ENCODE results near the gene DCP2. TPM values are rescaled to one million over a fixed set of nuclear protein-coding genes. Genes with fewer than 3 reads are reported as not detected.

The DCP2 gene
- total RNA-seq (2014; rRNA removed; shearing (Covaris generic)), result 36.6 TPM in 2 replicates

DNA sequence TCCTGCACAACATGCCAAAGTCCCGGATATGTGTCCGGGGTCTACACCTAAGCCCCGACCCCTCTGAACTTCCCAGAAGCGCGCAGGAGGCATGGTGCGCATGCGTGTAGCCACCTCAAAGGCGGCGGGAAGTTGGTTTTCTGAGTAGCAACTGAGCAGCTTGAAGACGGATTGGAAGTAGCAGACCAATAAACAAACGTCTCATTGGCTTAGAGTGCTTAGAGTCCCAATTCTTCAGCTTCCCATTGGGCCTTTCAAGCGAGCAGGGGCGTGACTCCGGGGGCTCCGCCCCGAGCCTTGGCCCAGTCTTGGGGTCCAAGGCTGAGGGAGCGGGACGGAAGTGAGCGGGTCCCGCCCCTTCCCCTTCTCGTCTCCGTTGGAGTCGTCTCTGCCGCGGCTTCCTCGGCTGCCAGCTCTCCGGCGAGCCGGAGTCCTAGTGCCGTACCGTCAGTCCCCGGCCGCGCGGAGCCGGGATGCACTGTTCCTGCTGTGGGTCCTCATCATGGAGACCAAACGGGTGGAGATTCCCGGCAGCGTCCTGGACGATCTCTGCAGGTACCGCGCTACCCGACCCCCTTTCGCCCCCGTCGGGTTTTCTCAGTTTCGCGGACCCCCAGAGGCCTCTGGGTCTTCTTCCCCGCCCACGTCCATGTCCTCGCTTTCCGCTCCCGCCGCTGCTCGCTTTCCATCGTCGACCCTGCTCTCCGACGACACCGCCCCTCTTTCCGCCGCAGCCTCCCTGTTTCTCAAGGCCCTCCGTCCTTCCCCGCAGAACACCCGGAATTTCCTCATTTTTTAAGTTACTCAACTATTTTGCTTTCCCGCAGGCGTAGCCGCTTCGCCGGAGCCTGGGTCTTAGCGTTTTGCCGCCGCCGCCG is at the start of gene DCP2:
Gene DCP2 (plus strand): TSS at position 367 of the 878 bp plus-strand sequence. CDS start 136 bp downstream, at position 503.

Other genes starting within 250 kb of the DCP2 start
- gene APC, start 238.9 kb upstream of the DCP2 start, total RNA-seq (2014; rRNA removed; shearing (Covaris generic)), result 26.7 and 26.9 TPM in 2 replicates
- gene SRP19, start 115.5 kb upstream of the DCP2 start, total RNA-seq (2014; rRNA removed; shearing (Covaris generic)), result 82.0 and 108 TPM in 2 replicates
- gene REEP5, start 54.6 kb upstream of the DCP2 start, total RNA-seq (2014; rRNA removed; shearing (Covaris generic)), result 35.6 and 42.6 TPM in 2 replicates

All from A375 (cell line).